Measurements from ENCODE around the gene VDAC1. TPM values are rescaled to one million over a fixed set of nuclear protein-coding genes. Genes with fewer than 3 reads are reported as not detected.

The VDAC1 gene
- total and polyA plus RNA-seq, 10 of the 15 experiments (the other 5 are each of a cell fraction or from before 2014, with no cell fraction given): 245 to 488 (median 349) TPM

GRCh38 chr5:133967124-133967523, 37.7 kb downstream of the VDAC1 start:
- Histone ChIP-seq H3K79me2 (ENCODE audit: control insufficient read depth, insufficient read depth, low read length) (peaks cover 46% of the 10 kb centered on the region), H3K4me1 (ENCODE audit: control insufficient read depth, insufficient read depth, low read length) (no peaks in the 10 kb centered on the region), H3K27me3 (replicated peaks in 1 of 2; ENCODE audit: control insufficient read depth in 2 of 2, insufficient read depth in 2 of 2, low read length in 1 of 2) (no peaks in the 10 kb centered on the region), H3K4me2 (ENCODE audit: control insufficient read depth, insufficient read depth) (peak overlapping the region; percentile 85), H3K9me3 (replicated peaks; ENCODE audit: control insufficient read depth, insufficient read depth, low read length) (no peaks in the 10 kb centered on the region; the same call in 1 of the 3 replicates), H2AFZ (ENCODE audit: control insufficient read depth, low read depth, low read length) (no peak overlapping the region), H3K36me3 (ENCODE audit: control insufficient read depth in 2 of 2, insufficient read depth in 2 of 2, low read length in 1 of 2) (peaks cover 0 to 2% of the 10 kb centered on the region in 2 experiments; a peak in 1 of 4 replicates), H4K20me1 (ENCODE audit: control insufficient read depth, insufficient read depth) (no peaks in the 10 kb centered on the region), H3K9ac (ENCODE audit: control insufficient read depth, insufficient read depth, low read length) (peak overlapping the region; percentile 91), H3K4me3 (peak overlapping the region; percentile 98), H3K27ac (ENCODE audit: control insufficient read depth, insufficient read depth) (no peak overlapping the region)
- DNase-seq (ENCODE audit: low read depth, low spot score) (no peak), ATAC-seq (no peak), FAIRE-seq (no peak)
- ChIA-PET POLR2A (interaction anchor here (1.3 to 2.0 kb wide), 2 partner anchors 10 to 30 kb away, joined by 6 to 11 read pairs; no protein-coding TSS in a partner anchor), RAD21 (ENCODE audit: unreplicated experiment) (interaction anchor here (0.9 to 1.3 kb wide), 3 partner anchors 11 to 73 kb away, joined by 3 read pairs; no protein-coding TSS in a partner anchor), CTCF (interaction anchor here (1.3 to 1.7 kb wide), 2 partner anchors 22 to 30 kb away, joined by 4 to 7 read pairs; no protein-coding TSS in a partner anchor), SMC1A (ENCODE audit: uncharacterized antibody, unreplicated experiment) (interaction anchor here (0.7 to 1.7 kb wide), 5 partner anchors 10 to 864 kb away, joined by 3 to 6 read pairs (median 5); no protein-coding TSS in a partner anchor)
- in situ Hi-C loops (cut with MboI): no loop called here
- 74% methylated on average over 5 of the region's 5 CpGs for WGBS (ENCODE audit: insufficient coverage, insufficient replicate concordance, low lambda C conversion rate, missing lambda C conversion rate)
- intact Hi-C loops (cut with micrococcal nuclease; ENCODE audit: unreplicated experiment): no loop called here
- no TSS peak for BruUV-seq (replicated peaks)
- no peak for TF ChIP-seq CUX1 (IDR thresholded peaks at IDR 0.05; ENCODE audit: insufficient replicate concordance, low read depth, low read length)
- TF ChIP-seq PBX3 (IDR thresholded peaks at IDR 0.05; ENCODE audit: insufficient replicate concordance, low read depth, low read length): no peak
- no peak for TF ChIP-seq CREM (IDR thresholded peaks at IDR 0.05; ENCODE audit: low read depth)
- no peak for TF ChIP-seq PAX5 (IDR thresholded peaks at IDR 0.05; ENCODE audit: borderline replicate concordance, low read depth, low read length)
- TF ChIP-seq RAD51 (IDR thresholded peaks at IDR 0.05): no peak
- no peak for TF ChIP-seq POLR2AphosphoS2 (IDR thresholded peaks at IDR 0.05; ENCODE audit: low read depth, low read length)
- TF ChIP-seq NFYA (IDR thresholded peaks at IDR 0.05; ENCODE audit: borderline replicate concordance, low read depth, low read length): no peak
- TF ChIP-seq SRF (IDR thresholded peaks at IDR 0.05; ENCODE audit: low read depth in 2 of 2, low read length in 2 of 2): no peak
- TF ChIP-seq SREBF1 (IDR thresholded peaks at IDR 0.05; ENCODE audit: low read length): no peak
- TF ChIP-seq ZBTB33 (IDR thresholded peaks at IDR 0.05): no peak
- no peak for TF ChIP-seq ZBTB4 (CRISPR knock-in tag; IDR thresholded peaks at IDR 0.05)
- no peak for TF ChIP-seq RCOR1 (conservative IDR thresholded peaks at IDR 0.05; ENCODE audit: low read depth, low read length)
